HG03521 (cell line): ENCODE data around the gene CIRBP.
A peak's percentile ranks its signal among the peaks of the same experiment; 100 is the strongest.

Experiments used
- ATAC-seq: cut with Tn5 transposase; IDR thresholded peaks from one replicate; pipeline ENCODE4 v1.9.1; 2021; ENCODE audit warnings: mild to moderate bottlenecking, moderate library complexity; ENCODE audit not compliant: unreplicated experiment

CIRBP gene

GRCh38 chr19:1266916-1267476 lies 2.1 kb upstream of the CIRBP start:
- peak; percentile 13 for ATAC-seq

- ATAC-seq, result no peak
Observed at GRCh38 chr19:1267477-1268225, 1.5 kb upstream of the CIRBP start.

- ATAC-seq, result no peak
Observed at GRCh38 chr19:1268226-1269064, 687 bp upstream of the CIRBP start.

DNA sequence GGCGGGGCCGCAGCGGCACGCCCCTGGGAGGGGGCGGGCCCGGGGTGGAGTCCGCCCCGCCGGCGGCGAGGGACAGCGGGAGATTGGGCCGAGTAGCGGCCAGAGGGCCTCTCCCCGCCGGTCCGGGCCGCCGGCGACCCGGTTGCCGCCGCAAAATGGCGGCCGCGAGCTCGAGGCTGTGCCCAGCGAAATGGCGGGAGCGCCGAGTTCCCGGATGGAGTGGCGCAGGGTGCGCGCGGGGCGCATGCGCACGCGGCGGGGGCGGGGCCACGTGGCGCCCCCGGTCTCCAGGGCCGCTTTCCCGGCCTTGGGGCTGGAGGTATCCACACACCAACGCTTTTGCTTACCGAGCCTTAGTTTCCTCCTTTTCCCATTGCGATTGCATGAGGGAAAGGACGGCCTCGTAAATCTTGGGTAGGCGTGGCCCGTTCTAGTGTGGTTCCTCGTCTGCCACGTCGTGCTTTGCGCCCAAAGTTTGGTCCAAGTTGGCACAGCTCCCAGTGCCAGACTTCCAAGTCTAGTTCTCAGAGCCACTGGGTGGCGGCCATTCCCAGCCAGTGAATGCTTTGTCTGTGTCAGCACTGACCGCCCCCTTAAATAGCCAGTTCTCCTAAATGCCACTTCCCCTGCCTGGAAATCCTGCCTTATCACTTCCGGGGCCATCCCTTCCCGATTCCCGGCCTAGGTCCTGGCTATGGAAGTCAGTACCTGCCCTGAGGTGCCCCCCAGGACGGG lies 513 bp downstream of the CIRBP start:
- peak; percentile 18 for ATAC-seq

DNA sequence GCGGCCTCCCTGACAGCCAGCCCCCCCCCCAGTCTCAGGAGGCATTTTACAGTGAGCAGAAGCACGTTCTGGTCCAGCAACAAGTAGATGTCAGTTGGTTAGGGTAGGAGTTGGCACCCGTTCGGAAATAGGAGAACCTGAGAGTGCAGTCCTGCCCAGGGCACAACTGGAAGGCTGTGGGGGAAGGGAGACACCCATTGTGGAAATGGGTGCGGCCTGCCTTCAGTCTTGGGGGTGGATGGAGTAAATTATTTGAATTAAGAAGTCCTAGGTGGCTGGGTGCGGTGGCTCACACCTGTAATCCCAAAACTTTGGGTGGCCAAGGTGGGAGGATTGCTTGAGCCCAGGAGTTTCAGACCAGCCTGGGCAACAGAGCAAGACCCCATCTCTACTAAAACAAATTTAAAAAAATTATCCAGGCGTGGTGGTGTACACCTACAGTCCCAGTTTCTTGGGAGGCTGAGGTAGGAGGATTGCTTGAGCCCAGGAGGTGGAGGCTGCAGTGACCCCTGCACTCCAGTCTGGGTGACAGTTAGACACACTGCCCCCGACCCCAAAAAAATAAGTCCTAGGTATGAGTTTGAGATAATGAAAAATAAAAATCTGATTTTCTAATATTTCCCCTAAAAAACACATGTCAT lies 1.2 kb downstream of the CIRBP start:
- no peak for ATAC-seq

DNA sequence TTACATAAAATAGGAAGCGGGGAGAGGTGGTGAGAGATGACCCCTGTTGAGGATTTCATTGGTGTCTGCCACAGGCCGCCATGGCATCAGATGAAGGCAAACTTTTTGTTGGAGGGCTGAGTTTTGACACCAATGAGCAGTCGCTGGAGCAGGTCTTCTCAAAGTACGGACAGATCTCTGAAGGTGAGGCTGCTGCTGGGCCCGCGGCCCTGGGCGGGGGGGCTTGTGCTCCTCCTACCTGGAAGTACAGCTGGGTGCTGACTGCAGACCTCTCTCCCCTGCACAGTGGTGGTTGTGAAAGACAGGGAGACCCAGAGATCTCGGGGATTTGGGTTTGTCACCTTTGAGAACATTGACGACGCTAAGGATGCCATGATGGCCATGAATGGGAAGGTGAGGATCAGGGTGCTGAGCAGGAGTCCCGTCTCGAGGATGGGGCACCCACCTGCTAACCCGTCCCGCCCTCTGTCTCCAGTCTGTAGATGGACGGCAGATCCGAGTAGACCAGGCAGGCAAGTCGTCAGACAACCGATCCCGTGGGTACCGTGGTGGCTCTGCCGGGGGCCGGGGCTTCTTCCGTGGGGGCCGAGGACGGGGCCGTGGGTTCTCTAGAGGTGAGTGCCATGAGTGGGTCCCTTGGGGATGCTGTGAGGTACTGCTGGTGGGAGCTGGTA lies 1.9 kb downstream of the CIRBP start:
- ATAC-seq, result no peak

DNA sequence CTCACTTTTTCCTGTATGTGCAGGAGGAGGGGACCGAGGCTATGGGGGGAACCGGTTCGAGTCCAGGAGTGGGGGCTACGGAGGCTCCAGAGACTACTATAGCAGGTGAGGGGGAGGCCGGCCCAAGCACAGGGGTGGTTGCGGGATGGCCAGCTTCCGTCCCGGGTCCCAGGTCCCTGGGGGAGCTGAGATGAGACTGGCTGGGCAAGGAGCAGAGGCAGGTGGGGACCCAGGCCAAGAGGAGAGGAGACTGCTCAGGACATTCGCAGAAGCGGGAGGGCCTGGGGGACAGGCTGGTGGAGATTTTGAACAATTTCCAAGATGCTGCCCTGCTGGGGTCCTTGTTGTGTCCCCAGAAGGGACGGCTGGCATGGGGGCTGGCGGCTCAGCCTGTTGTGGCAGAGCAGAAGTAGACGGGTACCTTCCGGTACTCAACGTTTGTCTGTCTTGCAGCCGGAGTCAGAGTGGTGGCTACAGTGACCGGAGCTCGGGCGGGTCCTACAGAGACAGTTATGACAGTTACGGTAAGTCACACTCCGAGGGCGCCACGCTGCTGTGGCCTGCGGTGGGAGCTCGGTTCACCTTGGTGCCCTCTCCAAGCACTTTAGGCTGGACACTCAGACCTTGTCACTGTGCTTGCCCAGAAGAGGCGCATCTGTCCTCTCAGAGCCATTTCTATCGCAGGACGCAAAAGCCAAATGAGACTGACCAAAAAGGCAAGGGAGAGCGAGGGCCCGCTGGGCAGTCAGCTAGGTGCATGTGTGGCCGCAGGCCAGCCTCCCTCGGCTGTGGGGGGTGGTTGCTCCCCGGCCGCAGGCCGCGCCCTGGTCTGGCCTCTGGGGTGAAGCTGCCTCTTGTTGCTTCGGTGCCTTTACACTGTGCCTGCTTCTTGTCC lies 2.6 kb downstream of the CIRBP start:
- ATAC-seq, result no peak

DNA sequence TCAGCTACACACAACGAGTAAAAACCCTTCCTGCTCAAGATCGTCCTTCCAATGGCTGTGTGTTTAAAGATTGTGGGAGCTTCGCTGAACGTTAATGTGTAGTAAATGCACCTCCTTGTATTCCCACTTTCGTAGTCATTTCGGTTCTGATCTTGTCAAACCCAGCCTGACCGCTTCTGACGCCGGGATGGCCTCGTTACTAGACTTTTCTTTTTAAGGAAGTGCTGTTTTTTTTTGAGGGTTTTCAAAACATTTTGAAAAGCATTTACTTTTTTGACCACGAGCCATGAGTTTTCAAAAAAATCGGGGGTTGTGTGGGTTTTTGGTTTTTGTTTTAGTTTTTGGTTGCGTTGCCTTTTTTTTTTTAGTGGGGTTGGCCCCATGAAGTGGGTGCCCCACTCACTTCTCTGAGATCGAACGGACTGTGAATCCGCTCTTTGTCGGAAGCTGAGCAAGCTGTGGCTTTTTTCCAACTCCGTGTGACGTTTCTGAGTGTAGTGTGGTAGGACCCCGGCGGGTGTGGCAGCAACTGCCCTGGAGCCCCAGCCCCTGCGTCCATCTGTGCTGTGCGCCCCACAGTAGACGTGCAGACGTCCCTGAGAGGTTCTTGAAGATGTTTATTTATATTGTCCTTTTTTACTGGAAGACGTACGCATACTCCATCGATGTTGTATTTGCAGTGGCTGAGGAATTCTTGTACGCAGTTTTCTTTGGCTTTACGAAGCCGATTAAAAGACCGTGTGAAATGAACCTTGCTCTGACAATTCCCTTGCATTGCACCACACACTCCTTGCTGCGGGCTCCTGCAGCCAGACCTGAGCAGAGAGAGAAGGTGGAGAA lies 3.5 kb downstream of the CIRBP start:
- ATAC-seq, result no peak

DNA sequence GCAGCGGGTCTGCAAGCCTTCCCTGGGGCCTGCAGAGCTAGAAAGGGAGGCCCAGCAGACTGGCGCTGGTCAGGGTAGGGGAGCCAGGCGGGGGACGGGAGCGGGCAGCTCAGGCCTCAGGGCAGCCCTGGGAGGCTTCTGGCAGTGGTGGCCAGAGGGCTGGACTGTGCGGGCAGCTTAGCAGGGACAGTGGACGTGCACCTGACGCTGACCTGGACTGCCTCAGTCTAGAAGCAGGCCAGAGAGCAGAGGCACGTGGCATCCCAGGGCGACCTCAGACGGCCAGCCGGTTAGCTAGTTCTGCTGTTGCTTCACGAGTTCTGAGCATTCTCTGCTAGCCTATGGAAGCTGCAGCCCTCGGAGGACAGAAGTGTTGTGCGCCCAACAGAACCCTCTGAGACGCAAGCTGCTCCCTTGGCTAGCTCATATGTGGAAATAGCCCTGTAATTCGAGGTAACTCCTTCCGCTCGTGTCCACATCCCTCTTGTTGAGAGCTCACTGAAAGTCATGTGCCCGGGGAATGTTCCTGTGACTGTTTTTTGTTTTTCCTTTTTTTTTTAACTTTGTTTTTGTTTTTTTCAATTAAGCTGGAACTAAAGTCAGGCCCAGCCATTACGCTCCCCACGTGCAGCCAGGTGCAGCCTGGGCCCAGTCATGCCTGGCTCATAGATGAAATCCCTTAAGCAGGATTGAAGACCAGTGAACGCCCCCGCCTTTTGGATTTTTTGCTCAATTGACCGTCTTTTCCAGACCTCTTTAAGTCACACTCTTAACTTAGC lies 4.3 kb downstream of the CIRBP start:
- no peak for ATAC-seq

DNA sequence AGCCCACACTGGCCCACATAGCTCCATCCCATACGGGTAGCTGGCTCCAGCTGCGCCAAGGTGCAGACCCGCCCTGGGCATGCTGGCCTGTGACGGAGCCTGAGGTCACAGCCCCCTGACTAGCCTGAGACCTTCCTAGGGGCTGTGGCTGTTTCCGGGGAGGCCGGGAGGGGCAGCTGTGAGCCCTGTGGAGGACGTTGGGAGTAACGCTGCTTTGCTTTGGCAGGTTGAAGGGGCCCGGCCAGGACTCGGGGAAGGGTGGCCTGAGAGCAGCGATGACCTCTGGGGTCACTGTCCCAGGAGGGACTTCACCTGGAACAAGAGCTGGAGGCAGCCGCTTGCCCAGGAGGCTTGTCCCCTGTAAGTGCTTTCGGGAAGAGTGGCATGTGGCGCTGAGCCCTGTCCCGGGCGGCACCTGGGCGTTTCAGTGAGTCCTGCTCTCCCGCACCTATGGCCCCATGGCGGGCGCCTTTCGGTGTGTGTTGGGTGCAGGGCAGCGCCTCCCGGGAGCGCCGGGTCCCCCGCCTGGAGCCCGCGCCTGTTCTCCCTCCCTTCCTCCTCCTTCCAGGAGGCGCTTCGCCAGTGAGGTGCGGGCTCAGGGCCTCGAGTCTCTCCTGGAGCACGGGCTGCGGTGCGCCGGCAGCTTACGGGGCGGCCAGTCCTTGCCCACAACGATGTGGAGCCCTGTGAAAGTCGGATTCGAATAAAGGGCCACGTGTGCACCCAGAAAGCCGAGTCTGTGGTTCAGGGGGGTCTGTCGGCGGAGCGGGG lies 5.1 kb downstream of the CIRBP start:
- no peak for ATAC-seq

DNA sequence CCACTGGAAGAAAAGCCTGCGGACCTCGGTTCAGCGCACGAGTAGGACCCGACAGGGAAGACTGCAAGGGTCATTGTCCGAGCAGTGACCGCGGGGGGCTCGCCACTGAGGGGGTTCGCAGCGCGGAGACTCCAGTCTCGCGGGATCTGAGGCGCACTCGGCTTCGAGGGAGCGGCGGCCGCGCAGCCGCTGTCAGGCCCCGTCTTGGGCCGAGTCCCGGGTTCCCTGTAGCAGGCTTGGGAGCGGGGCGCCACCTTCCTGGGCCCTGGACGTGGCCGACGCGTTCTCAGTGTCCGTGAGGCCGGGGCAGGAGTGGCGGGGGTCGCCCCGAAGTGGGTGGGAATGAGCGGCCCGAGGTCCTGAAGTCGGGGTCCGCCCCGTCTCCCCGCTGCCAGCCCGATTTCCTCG lies 5.7 kb downstream of the CIRBP start:
- ATAC-seq, result no peak

- ATAC-seq, result peak; percentile 74
Observed at GRCh38 chr19:1275260-1275975, 6.3 kb downstream of the CIRBP start, which contains the start of gene FAM174C. FAM174C (plus strand) TSS chr19:1275530; CDS start chr19:1275550, 20 bp downstream.

DNA sequence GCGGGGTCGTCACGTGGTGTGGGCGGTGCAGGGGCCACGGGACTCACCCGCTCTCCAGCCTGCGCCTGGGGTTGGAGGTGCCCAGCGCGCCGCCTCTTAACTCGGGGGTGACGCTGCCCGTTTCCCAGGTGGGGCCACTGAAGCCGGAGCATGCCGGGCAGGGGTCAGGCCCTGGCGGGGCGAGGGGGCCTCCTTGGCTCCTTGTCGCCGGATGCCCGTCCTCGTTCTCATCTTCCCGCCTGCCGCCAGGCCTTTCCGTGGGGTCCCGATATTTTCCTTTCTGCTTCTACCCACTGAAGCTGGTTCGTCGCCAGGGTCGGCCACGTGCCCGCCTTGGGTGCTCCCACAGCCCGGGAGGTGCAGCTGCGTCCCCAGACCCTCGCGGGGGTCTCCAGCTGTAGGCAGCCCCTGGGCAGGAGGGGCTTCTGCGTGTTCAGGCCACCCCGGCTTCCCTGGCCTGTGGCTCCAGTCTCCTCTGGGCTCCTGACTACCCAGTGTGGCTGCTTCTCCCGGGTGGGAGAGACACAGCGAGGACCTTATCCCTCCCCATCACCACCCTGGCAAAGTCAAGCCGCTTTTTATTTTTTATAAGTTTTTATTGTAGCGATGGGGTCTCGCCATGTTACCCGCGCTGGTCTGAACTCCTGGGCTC lies 7.0 kb downstream of the CIRBP start:
- no peak for ATAC-seq

DNA sequence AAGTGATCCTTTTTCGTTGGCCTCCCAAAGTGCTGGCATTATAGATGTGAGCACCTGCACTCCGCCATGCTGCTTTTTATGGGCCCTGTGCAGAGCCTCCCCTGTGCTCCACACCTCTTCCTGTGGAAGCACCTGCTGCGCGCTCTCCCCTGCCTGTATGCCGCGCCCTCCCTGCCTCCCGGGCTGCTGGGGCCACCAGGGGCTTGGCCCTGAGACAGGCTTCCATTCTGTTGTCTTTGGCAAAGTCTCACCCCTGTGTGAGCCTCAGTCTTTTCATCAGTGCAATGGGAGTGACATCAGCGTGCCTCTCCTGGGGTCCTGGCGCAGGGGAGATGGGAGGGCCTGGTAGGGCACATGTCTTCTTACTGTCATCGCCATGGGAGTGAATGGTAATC lies 7.5 kb downstream of the CIRBP start:
- no peak for ATAC-seq

GRCh38 chr19:1277061-1277460 lies 7.9 kb downstream of the CIRBP start:
- ATAC-seq, result no peak

GRCh38 chr19:1278074-1278473 lies 8.9 kb downstream of the CIRBP start:
- ATAC-seq, result no peak
